NT2/D1 (cell line): Measurements from ENCODE around the gene GALNT18.

Source experiments
- SUZ12 ChIP-seq: IDR thresholded peaks from 2 replicates; pipeline ENCODE4 v1.6.1; 2011; ENCODE audit not compliant: insufficient read length, insufficient read depth; ENCODE audit errors: extremely low read depth
- YY1 ChIP-seq: IDR thresholded peaks from 2 replicates; pipeline ENCODE4 v1.6.1; 2011; ENCODE audit not compliant: insufficient read length, insufficient read depth
- ZNF274 ChIP-seq: IDR thresholded peaks from 2 replicates; pipeline ENCODE4 v1.6.1; 2011; ENCODE audit warnings: mild to moderate bottlenecking, low read depth, low read length

DNA sequence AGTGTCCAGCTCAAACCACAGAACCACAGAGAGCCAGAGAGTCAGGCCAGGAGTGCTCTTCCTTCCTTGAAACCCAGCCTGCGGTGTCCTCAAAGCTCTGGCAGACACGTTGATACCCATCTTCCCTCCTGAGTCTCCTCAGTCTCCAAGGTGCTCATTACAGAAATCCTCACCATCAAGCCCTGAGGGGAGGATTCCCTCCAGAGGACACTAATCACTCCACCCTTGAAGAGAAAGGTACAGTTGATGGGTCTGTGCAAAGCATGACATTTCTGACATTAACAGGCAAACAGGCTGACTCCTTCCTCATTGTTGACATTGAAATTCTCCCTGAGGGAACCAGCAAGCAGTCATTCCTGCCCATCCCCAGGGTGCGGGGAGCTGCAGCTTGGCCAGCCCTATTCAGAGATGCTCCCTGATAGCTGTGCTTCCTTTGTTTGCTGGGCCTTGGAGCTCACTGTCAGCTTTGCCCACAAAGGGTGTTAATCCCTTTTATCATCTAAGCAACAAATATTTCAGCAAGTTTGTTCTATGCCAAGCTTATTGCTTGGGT lies 167.1 kb downstream of the GALNT18 start:
- TF ChIP-seq SUZ12 (no peak), ZNF274 (no peak), YY1 (no peak)
